ENCODE data around the gene PARS2. TPM values are rescaled to one million over a fixed set of nuclear protein-coding genes. Genes with fewer than 3 reads are reported as not detected.

Gene PARS2
- total RNA-seq, 1 experiment from 2014 or later: 10.2 TPM

GRCh38 chr1:54796902-54797301 is 32.6 kb upstream of the PARS2 start:
- Histone ChIP-seq H3K79me2 (ENCODE audit: insufficient read depth, low read length) (no peaks in the 10 kb centered on the region), H2BK20ac (ENCODE audit: low read depth, low read length, poor library complexity, severe bottlenecking) (no peak overlapping the region), H4K91ac (ENCODE audit: insufficient read length, low read depth, low read length) (no peak overlapping the region), H3K23me2 (ENCODE audit: insufficient read length, low read depth, low read length, poor library complexity, severe bottlenecking) (no peaks in the 10 kb centered on the region), H3K27ac (ENCODE audit: insufficient read length, low read depth, low read length) (no peak overlapping the region), H3K27me3 (ENCODE audit: insufficient read depth, low read length) (no peaks in the 10 kb centered on the region; the same call in 1 of the 2 replicates), H3K79me1 (ENCODE audit: insufficient read depth, low read depth, low read length, poor library complexity, severe bottlenecking) (no peaks in the 10 kb centered on the region), H4K20me1 (ENCODE audit: control insufficient read depth, insufficient read depth, insufficient read length) (no peaks in the 10 kb centered on the region), H3K56ac (ENCODE audit: insufficient read length, low read depth, low read length) (no peak overlapping the region), H2AK5ac (ENCODE audit: insufficient read length, low read length) (no peak overlapping the region), H3K4me2 (ENCODE audit: insufficient read depth, insufficient read length, low read length) (no peak overlapping the region), H3K4ac (ENCODE audit: low read depth, low read length) (no peak overlapping the region), H3K4me1 (ENCODE audit: insufficient read depth, low read length) (no peaks in the 10 kb centered on the region; the same call in 1 of the 2 replicates), H3K18ac (ENCODE audit: insufficient read length, low read depth, low read length) (no peak overlapping the region), H3T11ph (ENCODE audit: low read length) (no peak overlapping the region), H3K9ac (ENCODE audit: extremely low read depth, insufficient read length, low read length) (no peak overlapping the region), H2AFZ (ENCODE audit: low read length) (no peak overlapping the region), H4K5ac (ENCODE audit: insufficient read length, low read depth, low read length) (no peak overlapping the region), H3K14ac (ENCODE audit: insufficient read depth, low read length) (no peak overlapping the region), H2BK15ac (ENCODE audit: low read depth, low read length) (no peak overlapping the region), H3K23ac (ENCODE audit: insufficient read length, low read depth, low read length) (no peak overlapping the region), H2BK12ac (ENCODE audit: insufficient read length, low read depth, low read length) (no peak overlapping the region), H4K8ac (replicated peaks; ENCODE audit: insufficient read length, low read depth, low read length) (no peak overlapping the region), H2BK120ac (ENCODE audit: low read depth, low read length, poor library complexity, severe bottlenecking) (no peak overlapping the region), H3K9me3 (ENCODE audit: control insufficient read depth, low read depth, low read length) (no peaks in the 10 kb centered on the region), H2BK5ac (ENCODE audit: insufficient read length, low read length) (no peak overlapping the region)
- peaks cover 2 to 3% of the 10 kb centered on the region in 2 experiments; a peak in 2 of 5 replicates for H3K9me3 Mint-ChIP-seq
- H3K4me1 Mint-ChIP-seq: peaks cover 27 to 37% of the 10 kb centered on the region in 2 experiments
- no CpG with 5 or more reads among the region's 2 CpGs for WGBS (ENCODE audit: extremely low coverage, insufficient read length, low lambda C conversion rate)
- no peak for DNase-seq
- no peak for TF ChIP-seq CTCF (conservative IDR thresholded peaks at IDR 0.05)
- H3K36me3 Mint-ChIP-seq (ENCODE audit: insufficient read depth in 1 of 3, low read depth in 3 of 3): no peaks in the 10 kb centered on the region
- no peak overlapping the region for H3K27ac Mint-ChIP-seq
- no peak overlapping the region for H3K4me3 Mint-ChIP-seq
- H3K27me3 Mint-ChIP-seq (ENCODE audit: low read depth): peaks cover 18% of the 10 kb centered on the region
